NT2/D1 (cell line): ENCODE data around the gene CTNNB1.

Experiments used
- SUZ12 ChIP-seq: IDR thresholded peaks from 2 replicates; pipeline ENCODE4 v1.6.1; 2011; ENCODE audit not compliant: insufficient read length, insufficient read depth; ENCODE audit errors: extremely low read depth
- YY1 ChIP-seq: IDR thresholded peaks from 2 replicates; pipeline ENCODE4 v1.6.1; 2011; ENCODE audit not compliant: insufficient read length, insufficient read depth
- ZNF274 ChIP-seq: IDR thresholded peaks from 2 replicates; pipeline ENCODE4 v1.6.1; 2011; ENCODE audit warnings: mild to moderate bottlenecking, low read depth, low read length

GRCh38 chr3:41216422-41216821 is 17.1 kb downstream of the CTNNB1 start:
- TF ChIP-seq ZNF274 (no peak), YY1 (no peak), SUZ12 (no peak)
